HG03342 (cell line): Measurements from ENCODE around the gene MAGI2.
A peak's percentile ranks its signal among the peaks of the same experiment; 100 is the strongest.

Experiments used
- ATAC-seq: cut with Tn5 transposase; IDR thresholded peaks from one replicate; pipeline ENCODE4 v1.9.1; 2021; ENCODE audit warnings: mild to moderate bottlenecking, moderate library complexity; ENCODE audit not compliant: unreplicated experiment

Gene MAGI2

DNA sequence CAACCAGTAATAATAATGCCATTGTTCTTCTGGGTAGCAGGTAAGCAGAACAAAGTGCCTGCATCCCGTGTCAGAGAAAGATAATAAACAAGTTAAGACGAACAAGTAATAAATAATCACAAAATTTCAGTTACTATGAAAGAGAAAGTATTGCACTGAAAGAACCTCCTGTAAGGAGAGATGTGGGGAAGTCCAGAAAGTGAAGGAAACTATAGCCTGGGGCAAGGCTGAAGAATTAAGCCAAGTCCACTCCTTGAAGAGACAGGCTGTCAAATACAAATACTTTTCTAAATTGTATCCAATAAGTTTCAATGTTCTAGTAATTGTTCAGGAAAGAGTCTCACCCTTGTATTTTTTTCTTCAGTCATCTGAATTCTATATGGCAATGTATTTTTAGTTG lies 611.4 kb downstream of the MAGI2 start:
- ATAC-seq = no peak

- ATAC-seq = no peak
These were observed 617.6 kb downstream of the MAGI2 start for GRCh38 chr7:78835897-78836296.

GRCh38 chr7:78828317-78828716 lies 625.1 kb downstream of the MAGI2 start:
- no peak for ATAC-seq

- no peak for ATAC-seq
These were observed 649.9 kb downstream of the MAGI2 start for GRCh38 chr7:78803501-78804127.

GRCh38 chr7:78794101-78794500 lies 659.4 kb downstream of the MAGI2 start:
- ATAC-seq = no peak

- no peak for ATAC-seq
These were observed 660.8 kb downstream of the MAGI2 start for GRCh38 chr7:78792624-78793023.

GRCh38 chr7:78792006-78792405 lies 661.5 kb downstream of the MAGI2 start:
- ATAC-seq = no peak

DNA sequence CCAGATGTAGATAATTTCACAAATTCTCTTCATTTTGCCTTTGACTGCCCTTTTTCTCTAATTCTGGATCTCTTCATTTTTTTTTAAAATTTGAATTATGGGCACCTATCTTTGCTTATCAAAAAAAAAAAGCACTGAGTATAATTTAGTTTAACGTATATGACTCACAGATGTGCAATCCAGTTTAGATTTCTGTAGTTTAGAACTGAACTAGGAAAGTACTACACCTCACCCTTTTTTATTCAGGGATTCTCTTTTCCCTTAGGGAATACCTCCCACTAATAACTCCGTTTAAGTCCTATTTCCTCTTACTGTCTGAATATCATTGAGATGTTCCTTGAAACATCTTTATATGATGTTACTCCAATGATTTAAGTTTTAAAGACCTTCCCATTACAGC lies 665.0 kb downstream of the MAGI2 start:
- ATAC-seq = no peak

DNA sequence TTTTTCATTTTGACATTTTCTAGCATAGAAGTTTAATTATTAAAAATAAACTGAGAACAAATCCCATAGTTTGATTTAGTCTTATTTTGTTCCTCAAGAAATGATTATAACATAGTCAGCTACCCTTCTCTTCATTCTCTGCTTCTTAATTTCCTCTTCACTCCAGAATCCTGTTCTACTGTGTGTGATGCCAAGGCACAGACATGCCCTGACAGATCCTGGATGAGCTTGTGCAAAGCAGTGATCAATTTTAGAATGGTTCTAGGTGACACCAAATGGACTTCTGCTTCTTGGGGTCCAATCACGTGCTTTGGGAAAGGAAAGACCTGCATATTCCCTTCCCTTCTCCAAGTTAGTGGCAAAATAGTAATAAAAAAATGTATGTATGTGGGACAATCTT lies 665.6 kb downstream of the MAGI2 start:
- no peak for ATAC-seq

GRCh38 chr7:78786055-78786454 lies 667.4 kb downstream of the MAGI2 start:
- no peak for ATAC-seq

DNA sequence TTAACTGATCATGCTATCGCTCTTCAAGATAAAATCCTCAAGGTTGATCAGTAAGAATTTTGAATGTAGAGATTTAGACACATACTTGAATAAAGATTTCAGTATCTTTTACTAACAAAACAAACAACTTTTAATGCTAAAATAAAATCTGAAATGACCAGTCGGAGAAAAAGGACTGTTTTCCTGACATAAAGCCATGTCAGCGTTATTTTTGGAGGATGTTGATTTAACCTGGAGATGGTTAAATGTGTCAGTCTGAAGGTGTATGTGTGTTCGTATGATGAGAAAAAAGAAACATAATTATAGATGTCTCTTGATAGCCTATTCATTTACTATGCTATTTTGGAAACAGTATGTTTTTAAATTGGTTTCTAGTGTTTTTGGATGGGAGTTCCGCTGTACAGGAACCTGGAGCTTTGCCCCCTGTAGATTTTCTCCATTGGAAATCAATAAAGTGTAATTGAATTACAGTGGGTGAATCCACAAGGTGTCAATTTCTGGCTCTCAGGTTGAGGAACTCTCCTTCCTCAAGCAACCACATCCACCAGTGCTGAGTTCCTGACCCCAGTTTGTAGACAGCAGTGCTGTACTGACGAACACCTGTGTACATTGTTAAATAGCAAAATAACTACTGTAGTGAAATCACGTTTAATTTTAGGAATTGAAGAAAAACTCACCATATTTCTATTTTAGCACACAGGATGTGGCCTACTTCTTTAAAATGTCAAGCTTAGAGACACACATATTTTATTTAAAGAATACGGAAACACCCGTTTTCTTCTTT lies 670.1 kb downstream of the MAGI2 start:
- no peak for ATAC-seq

- ATAC-seq = no peak
These were observed 672.9 kb downstream of the MAGI2 start for GRCh38 chr7:78780560-78780959.

GRCh38 chr7:78779788-78780187 lies 673.7 kb downstream of the MAGI2 start:
- no peak for ATAC-seq

- no peak for ATAC-seq
These were observed 675.6 kb downstream of the MAGI2 start for GRCh38 chr7:78777829-78778228.

GRCh38 chr7:78770422-78771410 lies 682.8 kb downstream of the MAGI2 start:
- no peak for ATAC-seq

GRCh38 chr7:78769481-78770101 lies 683.9 kb downstream of the MAGI2 start:
- peak; percentile 94 for ATAC-seq

DNA sequence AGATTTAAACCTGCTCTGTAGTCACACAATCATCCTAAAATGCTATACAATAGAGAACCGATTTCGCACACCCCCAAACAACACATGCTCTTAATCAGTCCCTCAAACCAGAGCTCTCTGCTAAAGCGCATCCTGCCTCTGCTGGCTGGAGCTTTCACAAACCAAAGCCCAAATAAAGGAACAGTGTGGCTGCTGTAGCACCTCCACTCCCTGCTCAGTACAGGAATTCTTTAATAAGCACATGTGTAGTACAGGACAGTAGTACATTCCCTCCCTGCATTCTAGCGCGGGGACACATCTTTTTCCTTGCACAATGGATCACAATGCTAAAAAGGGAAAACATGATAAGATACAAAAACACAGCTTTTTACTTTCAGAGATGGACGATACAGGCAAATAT lies 684.6 kb downstream of the MAGI2 start:
- ATAC-seq = no peak

- no peak for ATAC-seq
These were observed 687.3 kb downstream of the MAGI2 start for GRCh38 chr7:78765943-78766729.

DNA sequence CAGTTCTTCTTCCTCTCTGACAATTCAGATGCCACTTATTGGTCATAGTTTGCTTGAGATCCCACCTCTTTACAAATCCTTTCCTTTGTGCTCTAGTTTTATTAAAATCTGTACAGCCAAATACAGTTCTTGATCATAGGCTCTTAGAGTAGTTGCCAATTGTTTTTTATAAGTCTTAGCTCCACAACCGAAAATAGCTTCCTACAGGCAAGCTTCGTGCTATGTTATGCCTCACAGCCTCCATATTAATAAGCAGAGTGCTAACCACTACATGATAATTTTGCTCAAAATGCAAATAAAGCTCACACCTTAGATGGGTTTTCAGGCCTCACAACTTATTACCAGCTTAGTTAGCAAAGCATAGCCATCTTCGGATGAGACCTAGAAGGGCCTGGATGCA lies 688.9 kb downstream of the MAGI2 start:
- ATAC-seq = no peak

DNA sequence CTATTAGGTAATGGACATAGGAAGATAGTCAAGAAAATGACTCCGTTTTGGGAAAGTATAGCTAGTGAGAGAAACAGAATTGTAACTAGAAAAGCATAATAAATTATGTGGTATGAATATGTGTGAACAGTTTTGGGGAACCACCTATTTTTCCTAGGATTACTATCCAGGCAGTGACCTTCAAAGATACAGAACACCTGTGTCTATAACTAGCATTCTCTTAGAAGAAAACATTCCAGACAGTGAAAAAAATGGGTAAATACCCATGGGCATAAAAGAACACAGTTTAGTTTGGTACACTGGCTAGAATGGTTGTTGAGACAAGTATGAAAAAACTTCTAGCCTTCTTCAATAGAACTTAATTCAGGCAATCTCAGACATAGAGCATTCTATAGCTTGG lies 690.8 kb downstream of the MAGI2 start:
- no peak for ATAC-seq
